SW480 (cell line): Measurements from ENCODE around the gene SEBOX.

Experiments
- DNase-seq: peaks from one replicate; pipeline ENCODE4 v3.0.0-alpha.2; 2016; ENCODE audit warnings: low spot score

Gene SEBOX

DNA sequence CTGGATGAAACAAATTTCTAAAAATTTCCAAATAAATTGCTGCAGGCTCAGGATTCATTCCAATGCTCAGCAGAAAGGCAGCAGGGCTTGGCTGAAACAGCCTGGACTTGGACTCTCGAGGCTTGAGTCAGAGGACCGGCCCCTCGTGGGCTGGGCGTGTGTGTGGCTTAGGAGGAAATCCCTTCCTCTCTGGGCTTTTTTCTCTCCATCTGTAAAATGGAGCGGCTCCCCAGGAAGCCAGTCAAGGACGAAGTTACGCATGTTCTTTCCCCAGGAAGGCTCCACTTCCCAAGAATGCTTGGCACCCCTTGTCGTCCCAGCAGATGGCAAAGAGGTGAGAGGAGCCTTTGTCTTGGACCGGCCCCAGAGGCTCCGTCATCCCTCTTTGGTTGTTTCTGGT lies 27.5 kb upstream of the SEBOX start:
- no peak for DNase-seq

DNA sequence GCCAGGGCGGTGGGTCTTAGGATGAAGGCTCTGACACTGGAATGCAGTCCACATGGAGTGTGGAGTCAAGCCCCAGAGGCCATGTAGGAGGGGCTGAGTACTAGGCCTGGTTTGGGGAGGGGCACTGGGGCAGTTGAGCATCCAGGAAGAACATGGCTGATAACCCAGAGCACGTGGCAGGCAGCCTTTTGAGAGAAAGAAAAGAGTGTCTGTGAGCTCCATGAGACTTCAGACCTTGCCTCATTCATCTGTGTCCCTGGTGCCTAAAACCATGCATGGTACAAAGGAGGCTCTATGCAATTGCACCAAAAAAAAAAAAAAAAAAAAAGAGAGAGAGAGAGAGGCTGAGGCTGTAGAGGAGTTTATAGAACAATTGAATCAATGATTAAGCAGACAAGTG lies 26.4 kb upstream of the SEBOX start:
- DNase-seq, result no peak

DNA sequence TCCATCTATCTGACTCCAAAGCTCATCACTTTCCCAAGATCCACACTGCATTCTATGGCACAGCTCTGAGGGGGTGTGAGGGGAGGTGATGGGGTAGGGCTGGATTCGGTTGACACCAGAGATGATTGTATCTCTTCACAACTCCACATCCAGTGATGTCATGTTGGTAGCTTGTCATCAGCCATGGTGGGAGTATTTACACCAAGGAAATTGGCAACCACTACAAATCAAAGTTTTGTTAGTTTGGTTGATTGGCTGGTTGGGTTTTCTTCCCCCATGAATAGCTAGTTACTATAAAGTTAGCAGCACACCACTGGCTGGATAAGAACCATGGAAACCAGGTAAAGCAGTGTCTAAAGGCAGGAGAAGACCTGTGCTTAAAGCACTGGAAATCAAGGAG lies 26.0 kb upstream of the SEBOX start:
- DNase-seq, result no peak

DNA sequence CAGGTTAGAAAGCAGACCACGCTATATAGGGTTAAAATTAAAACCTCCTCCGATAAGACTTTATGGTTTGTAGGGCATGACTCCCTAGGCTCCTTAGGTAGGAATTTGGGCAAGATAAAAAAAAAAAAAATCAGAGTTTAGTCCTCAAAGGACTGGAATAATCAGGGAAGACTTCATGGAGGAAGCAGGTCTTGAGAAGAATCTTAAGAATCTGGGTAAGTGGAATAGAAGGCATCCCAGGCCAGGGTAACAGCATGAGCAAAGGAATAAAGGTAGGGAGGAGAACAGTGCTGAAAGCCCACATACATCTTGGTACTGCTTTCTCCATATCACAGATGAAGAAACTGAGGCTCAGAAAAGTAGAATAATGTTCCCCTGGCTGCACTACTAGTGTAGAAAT lies 25.6 kb upstream of the SEBOX start:
- no peak for DNase-seq

DNA sequence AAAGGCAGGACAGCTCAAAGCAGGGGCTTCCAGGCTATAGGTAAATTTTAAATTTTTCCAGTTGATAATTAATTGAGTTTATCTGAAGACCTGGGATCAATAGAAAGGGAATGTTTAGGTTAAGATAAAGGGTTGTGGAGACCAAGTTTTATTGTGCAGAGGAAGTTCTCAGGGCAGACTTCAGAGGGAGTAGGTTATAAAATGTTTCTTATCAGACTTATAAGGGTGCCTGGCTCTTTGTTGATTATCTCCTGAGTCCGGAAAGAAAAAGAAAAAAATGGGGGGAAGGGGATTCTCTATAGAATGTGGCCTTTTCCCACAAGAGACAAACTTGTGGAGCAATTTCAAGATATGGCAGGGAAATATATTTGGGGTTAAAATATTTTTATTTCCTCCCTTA lies 25.1 kb upstream of the SEBOX start:
- no peak for DNase-seq

DNA sequence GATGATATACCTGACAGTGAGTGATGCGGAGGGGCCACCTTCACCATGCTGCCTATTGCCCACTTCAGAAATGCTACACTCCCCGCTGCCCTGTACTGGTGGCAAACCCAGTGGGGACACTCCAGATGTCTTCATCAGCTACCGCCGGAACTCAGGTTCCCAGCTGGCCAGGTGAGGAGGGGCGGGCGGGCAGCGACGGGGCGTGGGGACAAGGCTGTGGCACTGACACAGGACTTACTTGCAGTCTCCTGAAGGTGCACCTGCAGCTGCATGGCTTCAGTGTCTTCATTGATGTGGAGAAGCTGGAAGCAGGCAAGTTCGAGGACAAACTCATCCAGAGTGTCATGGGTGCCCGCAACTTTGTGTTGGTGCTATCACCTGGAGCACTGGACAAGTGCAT lies 23.1 kb upstream of the SEBOX start:
- no peak for DNase-seq

DNA sequence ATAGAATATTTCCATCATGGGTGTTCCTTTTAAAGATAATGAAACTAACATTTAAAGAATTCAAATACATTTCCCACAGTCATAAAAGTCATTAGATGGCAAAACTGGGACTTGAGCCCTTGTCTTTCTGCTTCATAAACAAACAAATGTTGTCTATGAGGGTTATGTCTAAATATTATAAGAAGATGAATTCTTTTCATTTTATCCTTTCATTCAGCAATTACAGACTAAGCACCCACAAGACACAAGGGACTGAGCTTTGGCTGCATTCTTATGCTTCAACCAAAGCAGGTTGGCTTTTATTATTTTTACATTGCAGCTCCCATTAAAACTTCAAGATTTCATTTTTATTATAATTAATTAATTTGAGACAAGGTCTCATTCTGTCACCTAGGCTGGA lies 21.4 kb upstream of the SEBOX start:
- DNase-seq, result no peak

DNA sequence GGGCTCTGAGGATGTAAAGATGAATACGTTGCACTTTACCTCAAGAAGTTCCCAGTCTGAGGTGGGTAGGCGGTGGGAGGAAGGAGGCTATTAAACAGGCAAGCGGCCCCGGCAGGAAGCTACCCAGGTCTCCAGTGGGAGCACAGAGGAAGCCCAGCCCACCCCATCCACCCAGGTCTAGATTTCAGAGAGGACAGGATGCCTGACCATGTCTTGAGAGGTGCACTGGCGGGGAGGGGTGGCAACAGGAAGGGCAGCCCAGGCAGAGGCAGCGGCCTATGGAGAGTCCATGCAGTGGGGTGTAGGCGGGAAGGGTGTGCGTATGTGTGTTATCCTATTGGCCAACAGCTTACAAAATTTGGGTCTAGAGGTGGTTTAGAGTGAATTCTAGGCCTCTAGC lies 20.4 kb upstream of the SEBOX start:
- peak; percentile 22 for DNase-seq

DNA sequence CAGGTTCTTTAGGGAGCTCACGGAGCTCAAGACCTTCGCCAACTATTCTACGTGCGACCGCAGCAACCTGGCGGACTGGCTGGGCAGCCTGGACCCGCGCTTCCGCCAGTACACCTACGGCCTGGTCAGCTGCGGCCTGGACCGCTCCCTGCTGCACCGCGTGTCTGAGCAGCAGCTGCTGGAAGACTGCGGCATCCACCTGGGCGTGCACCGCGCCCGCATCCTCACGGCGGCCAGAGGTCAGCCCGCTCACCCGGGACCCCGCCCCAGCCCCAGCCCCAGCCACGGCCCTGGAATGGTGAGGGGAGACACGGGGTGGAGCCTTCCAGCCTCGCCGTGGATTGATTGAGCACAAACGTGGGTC lies 20.0 kb upstream of the SEBOX start:
- peak; percentile 50 for DNase-seq

DNA sequence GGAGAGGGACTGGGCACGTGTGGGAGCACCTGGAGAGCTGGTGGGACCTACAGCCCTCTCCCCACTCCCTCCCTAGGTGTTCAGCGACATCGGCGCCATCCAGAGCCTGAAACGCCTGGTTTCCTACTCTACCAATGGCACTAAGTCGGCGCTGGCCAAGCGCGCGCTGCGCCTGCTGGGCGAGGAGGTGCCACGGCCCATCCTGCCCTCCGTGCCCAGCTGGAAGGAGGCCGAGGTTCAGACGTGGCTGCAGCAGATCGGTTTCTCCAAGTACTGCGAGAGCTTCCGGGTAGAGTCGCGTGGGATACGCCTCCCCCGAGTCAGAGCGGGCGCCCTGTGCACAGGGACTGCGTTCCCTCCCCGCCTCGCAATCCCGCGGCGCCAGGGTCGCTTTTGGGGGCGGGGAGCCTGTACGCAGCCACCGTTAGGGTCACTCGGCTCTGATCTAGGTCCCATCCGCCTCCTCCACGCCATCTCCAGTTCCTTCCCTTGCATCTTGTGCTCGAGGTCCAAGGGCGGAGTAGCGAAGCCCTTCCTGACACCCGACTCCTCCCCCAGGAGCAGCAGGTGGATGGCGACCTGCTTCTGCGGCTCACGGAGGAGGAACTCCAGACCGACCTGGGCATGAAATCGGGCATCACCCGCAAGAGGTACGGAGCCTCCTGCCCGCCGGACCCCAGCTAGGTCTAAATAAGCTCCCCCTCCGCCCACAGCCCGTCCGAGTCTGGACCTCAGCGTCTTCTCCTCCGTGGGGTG lies 19.5 kb upstream of the SEBOX start:
- peak; percentile 69 for DNase-seq

DNA sequence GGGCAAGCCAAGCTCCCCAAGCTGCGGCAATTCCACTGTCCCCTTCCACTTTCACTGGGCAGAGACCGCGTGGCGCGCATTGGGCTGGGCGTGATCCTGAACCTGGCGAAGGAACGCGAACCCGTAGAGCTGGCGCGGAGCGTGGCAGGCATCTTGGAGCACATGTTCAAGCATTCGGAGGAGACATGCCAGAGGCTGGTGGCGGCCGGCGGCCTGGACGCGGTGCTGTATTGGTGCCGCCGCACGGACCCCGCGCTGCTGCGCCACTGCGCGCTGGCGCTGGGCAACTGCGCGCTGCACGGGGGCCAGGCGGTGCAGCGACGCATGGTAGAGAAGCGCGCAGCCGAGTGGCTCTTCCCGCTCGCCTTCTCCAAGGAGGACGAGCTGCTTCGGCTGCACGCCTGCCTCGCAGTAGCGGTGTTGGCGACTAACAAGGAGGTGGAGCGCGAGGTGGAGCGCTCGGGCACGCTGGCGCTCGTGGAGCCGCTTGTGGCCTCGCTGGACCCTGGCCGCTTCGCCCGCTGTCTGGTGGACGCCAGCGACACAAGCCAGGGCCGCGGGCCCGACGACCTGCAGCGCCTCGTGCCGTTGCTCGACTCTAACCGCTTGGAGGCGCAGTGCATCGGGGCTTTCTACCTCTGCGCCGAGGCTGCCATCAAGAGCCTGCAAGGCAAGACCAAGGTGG lies 16.3 kb upstream of the SEBOX start:
- no peak for DNase-seq

DNA sequence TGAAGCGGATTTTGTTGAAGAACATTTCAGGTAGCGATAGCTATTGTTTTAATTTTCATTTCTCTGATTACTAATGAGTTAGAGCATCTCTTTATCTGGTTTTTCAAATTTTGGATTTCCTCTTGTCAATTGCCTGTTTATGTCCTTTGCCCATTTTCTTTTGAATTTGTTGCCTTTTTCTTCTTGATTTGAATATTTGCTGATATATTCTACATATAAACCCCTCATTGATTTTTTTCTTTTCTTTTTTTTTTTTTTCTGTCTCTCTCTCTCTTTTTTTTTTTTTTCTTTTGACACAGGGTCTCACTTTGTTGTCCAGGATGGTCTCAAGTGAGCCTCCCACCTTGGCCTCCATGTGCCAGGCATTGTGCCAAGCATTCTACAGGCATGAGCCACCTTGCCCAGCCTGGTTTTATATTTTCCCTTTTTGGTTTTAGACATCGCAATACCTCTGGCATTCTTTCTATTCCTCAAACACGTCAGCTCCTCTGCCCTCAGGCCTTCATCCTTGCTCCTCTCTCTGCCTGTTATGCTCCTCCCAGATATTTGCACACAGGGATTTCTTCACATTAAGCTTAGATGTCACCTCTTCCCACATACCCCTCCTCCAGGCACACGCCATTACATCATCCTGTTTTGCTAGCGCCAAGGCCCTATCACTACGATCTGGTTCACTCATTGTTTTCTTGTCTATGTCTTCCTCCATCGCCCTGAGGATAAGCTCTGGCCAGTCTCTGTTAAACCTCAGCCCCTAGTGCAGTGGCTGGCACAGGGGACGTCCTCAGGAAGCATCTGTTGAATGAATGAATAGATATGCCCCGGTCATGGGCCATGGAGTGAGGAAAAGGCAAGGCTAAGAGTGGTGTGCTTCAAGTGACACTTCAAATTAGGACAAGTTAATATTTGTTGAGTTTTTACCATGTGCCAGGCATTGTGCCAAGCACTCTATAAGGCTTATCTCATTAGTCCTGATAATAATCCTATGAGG lies 15.1 kb upstream of the SEBOX start:
- DNase-seq, result no peak

DNA sequence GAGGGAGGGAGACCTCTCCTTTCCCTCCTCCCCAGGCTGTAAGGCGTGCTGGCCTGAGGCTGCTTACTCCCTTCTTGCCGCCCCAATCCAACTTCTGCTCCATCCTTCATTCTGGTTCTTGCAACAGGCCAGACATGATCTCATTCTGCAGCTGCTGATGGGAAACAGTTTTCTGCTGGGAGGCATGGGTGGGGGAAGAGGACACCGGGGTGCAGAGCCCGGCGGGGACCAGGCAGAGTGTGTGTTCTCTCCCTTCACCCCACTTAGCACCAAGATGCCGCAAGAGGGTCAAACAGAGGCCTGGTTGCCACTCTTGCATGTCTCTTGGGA lies 7.9 kb upstream of the SEBOX start:
- no peak for DNase-seq

DNA sequence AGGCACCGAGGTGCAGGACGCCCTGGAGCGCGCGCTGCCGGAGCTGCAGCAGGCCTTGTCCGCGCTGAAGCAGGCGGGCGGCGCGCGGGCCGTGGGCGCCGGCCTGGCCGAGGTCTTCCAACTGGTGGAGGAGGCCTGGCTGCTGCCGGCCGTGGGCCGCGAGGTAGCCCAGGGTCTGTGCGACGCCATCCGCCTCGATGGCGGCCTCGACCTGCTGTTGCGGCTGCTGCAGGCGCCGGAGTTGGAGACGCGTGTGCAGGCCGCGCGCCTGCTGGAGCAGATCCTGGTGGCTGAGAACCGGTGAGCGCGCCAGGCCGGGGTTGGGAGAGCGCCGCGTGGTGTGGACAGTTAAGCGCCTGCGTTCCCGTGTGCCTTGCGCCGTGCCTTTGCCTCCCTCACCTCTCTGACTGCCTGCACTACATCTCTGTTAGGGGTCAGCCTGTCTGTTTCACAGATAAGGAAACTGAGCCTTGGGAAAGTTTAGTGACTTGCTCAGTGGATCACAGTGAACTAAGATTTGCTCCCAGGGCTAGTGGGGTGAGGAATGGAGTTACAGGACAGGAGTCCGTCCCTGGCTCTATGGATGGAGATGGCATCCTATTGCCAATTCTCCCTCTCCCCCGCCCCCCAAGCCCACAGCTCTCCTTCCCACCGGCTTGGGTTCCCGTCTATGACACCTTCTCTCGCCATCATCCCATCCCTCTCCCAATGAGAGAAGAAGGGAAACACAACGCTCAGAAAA lies 7.4 kb upstream of the SEBOX start:
- no peak for DNase-seq

DNA sequence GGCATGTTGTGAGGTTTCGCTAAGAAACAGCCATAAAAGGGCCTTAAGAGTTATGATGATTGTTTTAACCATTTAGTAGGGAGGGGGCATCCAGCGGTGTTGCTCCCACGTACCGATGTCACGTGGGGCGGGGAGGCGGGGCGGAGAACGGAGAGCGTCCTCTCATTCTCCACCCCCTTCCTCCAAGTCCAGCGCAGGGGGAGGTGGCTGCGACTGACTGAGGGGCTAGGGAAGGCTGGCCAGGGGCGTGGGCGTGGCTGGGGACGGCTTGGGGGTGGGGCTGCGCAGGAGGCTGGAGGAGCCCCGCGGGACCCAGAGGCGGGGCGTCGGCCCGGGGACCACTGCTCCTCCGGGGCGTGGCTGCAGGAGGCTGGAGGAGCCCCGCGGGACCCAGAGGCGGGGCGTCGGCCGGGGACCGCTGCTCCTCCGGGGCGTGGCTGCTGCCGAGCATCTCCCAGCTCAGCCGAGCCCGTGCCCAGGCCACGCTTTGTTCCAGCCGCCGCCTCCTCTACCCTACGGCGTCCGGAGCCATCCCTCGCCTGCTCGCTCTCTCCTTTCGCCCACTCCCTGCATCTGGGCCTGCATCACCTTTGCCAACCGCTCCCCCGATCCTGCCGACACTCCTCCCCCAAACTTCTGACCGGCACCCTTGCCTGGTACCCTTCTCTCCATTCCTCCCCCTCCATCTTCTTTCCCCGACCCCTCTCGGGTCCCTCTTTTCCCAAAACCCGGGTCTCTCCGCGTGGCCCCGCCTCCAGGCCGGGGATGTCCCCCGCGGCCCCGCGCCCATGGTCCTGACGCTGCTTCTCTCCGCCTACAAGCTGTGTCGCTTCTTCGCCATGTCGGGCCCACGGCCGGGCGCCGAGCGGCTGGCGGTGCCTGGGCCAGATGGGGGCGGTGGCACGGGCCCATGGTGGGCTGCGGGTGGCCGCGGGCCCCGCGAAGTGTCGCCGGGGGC lies 6.5 kb upstream of the SEBOX start, which contains the start of gene SARM1:
Gene SARM1, plus strand, starts transcription at position 450 of the 958 bp plus-strand sequence. Its CDS starts 339 bp downstream, at position 789.
- peak; percentile 71 for DNase-seq

DNA sequence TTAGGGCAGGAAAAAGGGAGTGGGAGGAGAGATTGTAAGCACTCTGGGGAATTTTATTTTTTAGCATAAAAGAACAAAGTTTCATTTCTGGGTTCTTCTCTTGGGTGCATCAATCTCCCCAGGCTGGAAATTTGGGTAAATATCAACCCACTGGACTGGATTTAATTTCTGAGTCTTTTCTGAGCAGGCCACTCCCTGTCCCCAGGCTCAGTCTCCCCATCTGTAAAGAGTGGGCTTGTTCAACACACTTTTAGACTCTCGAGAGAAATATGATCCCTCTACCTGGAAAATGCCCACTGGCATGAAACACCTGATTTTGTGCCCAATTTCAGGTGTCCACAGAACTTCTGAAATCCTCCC lies 5.7 kb upstream of the SEBOX start:
- DNase-seq, result no peak

DNA sequence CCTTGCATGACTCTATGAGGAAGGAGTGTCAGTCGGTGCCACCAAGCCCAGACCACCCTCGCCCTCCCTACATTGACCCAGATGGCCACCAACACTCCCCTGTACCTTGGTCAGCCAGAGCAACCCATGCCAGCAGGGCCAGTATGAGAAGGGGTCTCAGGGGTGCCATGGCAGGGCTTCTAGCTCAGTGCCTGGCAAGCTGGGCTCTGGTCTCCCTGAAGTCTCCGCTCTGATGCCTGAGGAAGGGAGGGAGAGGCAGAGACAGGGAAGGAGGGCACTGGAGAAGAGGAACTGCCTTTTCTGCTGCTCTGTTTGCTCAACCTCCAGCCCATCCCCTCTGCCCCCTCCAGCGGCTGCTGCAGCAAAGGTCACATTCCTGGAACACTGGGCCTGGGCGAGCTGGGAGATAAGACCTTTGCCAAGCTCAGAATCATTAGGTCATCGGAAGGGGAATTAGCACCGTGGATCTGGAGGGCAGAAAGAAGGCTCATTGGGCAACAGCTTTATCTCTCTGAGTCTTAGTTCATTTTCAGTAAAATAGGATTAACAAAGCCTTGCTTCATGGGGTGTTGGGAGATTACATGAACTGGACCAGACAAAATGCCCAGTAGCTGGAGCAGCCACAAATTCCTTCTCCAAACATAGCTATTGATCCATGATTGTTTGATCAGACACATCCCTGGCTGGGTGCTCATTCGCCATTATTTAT lies 5.2 kb upstream of the SEBOX start, which contains the start of gene VTN:
Gene VTN, minus strand, starts transcription at position 273 of the 709 bp plus-strand sequence. Its CDS starts 104 bp downstream, at position 169.
- DNase-seq, result peak; percentile 29

DNA sequence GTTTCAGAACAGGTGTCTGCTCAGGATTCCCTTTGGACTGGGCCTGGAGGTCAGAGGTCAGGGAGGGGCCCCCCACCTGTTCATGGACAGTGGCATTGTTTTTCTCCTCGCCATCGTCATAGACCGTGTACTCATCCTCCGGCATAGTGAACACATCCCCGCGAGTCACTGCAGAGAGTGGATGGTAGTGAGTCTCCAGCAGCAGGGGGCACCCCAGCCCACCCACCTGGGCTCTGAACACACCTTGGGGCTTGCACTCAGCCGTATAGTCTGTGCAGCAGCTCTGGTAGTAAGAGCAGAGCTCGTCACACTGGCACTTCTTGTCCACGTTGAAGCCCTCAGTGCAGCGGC lies 4.7 kb upstream of the SEBOX start:
- DNase-seq, result no peak

DNA sequence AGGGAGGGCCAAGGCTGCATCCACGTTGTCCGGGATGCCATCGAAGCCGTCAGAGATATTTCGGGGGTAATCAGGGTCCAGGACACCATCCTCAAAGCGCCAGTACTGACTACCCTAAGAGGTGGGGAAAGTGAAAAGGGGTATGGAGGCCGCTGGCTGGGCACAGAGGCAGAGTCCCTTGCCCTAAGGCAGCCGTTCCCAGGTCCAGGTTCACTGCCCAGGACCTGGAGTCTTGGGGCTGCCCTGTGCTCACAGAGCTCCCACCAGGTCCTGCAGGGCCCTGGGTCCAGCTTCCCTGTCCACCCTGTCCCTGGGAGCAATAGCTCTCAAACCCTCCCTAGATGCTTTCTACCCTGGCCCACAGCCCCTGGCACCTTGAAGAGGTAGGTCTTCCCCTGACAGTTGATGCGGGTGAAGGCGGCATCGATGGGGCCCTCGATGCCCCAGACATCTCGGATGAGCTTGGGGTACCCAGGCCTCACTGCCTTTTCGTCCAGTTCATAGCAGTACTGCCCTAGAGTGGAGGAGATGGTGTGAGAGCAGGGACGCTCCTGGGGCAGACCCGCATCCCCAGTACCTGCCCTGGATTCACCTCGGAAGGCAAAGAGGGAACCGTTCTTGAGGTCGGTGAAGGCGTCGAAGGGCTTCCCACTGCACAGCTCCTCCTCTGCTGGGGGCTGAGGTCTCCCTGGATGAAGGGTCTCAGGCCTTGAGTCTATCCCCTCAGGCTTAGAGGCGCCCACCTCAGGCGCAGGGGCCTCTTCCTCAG lies 4.1 kb upstream of the SEBOX start:
- DNase-seq, result no peak
